Adrenal gland (tissue), 12 donors: ENCODE data around the gene CNTN4. TPM values are rescaled to one million over a fixed set of nuclear protein-coding genes. Genes with fewer than 3 reads are reported as not detected.

Source experiments
- DNase-seq, 7 donors: peaks; one replicate each; pipeline ENCODE4 v3.0.0-alpha.2; 2019 to 2020
- H3K27ac ChIP-seq, 5 donors: fragments of 200-600 bp; sonication (generic) in 4 of 5; 1 replicate in 3 of 5; 2 replicates in 2 of 5; pipeline versions ENCODE4 v1.5.1 to v1.8.0; 2016 to 2020; ENCODE audit warnings: mild to moderate bottlenecking in 1 of 5
- H3K27me3 ChIP-seq: fragments of 200-600 bp; 2 replicates; pipeline ENCODE4 v1.8.0; 2021
- H3K36me3 ChIP-seq, 2 donors: fragments of 200-600 bp; replicated peaks in 1 of 2; 1 replicate in 1 of 2; 2 replicates in 1 of 2; pipeline versions ENCODE4 v1.5.1 to v1.8.0; 2018 to 2022
- H3K4me1 ChIP-seq, 2 donors: fragments of 200-600 bp; replicated peaks in 1 of 2; 1 replicate in 1 of 2; 2 replicates in 1 of 2; pipeline versions ENCODE4 v1.5.1 to v1.8.0; 2018 to 2021
- H3K4me3 ChIP-seq, 4 donors: fragments of 200-600 bp; sonication (generic) in 3 of 4; one replicate each; pipeline ENCODE4 v1.5.1; 2016 to 2018
- H3K9me3 ChIP-seq, 3 donors: fragments of 200-600 bp; sonication (generic) in 1 of 3; replicated peaks in 1 of 3; 1 replicate in 2 of 3; 2 replicates in 1 of 3; pipeline versions ENCODE4 v1.5.1 to v1.8.0; 2016 to 2021
- CTCF ChIP-seq, 6 experiments: fragments of 450-650 bp in 4 of 6; fragments of 200-600 bp in 2 of 6; sonication (generic) in 1 of 6; IDR thresholded peaks; 1 replicate in 5 of 6; 2 replicates in 1 of 6; pipeline versions ENCODE4 v1.5.1 to v1.8.0; 2016 to 2021; ENCODE audit warnings: antibody characterized with exemption in 6 of 6, mild to moderate bottlenecking in 2 of 6, moderate library complexity in 1 of 6
- POLR2A ChIP-seq, 2 donors: fragments of 450-650 bp; IDR thresholded peaks; one replicate each; pipeline ENCODE4 v1.6.1; 2017; ENCODE audit warnings: antibody characterized with exemption in 2 of 2, mild to moderate bottlenecking in 2 of 2, moderate library complexity in 1 of 2
- WGBS, 4 donors: extraction: QIAGEN DNeasy Blood & Tissue Kit in 2 of 4; methylation state at CpG; one replicate each; pipeline versions ENCODE4 v1.1.5 to v1.1.7; 2013 to 2017; 5-methylcytosine and 5-hydroxymethylcytosine counted together
- intact Hi-C, 2 donors: fragments of 100-400 bp; cut with DNase I; formaldehyde crosslinking; loops; one replicate each; pipeline versions ENCODE4 v1.14.1 to v1.15.0; 2022 to 2023
- polyA plus RNA-seq, 3 donors: library from polyadenylated mRNA; stranded (reverse); fragments of 200-250 nt in 2 of 3; fragments of 350-450 nt in 1 of 3; fragmentation: Illumina TruSeq in 1 of 3; extraction: RNeasy Lipid Tissue Mini Kit (QIAGEN cat#74804) in 1 of 3; gene quantifications; one replicate each; pipeline ENCODE4 v1.2.3, GENCODE V29; 2013 to 2014
- total RNA-seq, 9 donors: library from RNA; depleted of rRNA in 4 of 9; stranded (reverse); fragments of >200 nt in 4 of 9; fragments of 120-200 nt in 1 of 9; fragmentation: NEBNext Ultra II Directional in 1 of 9; extraction: Animal tissue kit (Norgen Biotek cat#: 25700) in 1 of 9; gene quantifications; one replicate each; pipeline versions ENCODE4 v1.1.0 to v1.2.4, GENCODE V29; 2013 to 2023
- donor health status: healthy with polysubstance abuse.
- donor health status: Bipolar disorder and iron deficiency.
- donor health status: DM: yes; HTN: yes; CAD: no.
- donor health status: DM: no; HTN: no; CAD: no.
- donor health status: DM: no; HTN: no; CAD: no.
- donor health status: DM: yes; HTN: yes; CAD: no.

Gene CNTN4
- total and polyA plus RNA-seq, 12 donors = 0.17 to 9.2 (median 1.6) TPM

- Histone ChIP-seq H3K9me3 (no peaks in the 10 kb centered on the region), H3K27me3 (no peaks in the 10 kb centered on the region), H3K27ac (no peak overlapping the region), H3K4me3 (no peak overlapping the region), H3K36me3 (no peaks in the 10 kb centered on the region), H3K4me1 (no peaks in the 10 kb centered on the region)
- WGBS, 4 donors = 53 to 64% (median 57%) methylated on average over 5 of the region's 5 CpGs
- intact Hi-C loops = no loop called here
- no peak for DNase-seq
- no peak for TF ChIP-seq CTCF (IDR thresholded peaks at IDR 0.05)
- TF ChIP-seq POLR2A (IDR thresholded peaks at IDR 0.05) = no peak
Measured at GRCh38 chr3:2714834-2715233, 616.2 kb downstream of the CNTN4 start.

- Histone ChIP-seq H3K9me3 (no peaks in the 10 kb centered on the region), H3K4me3 (no peak overlapping the region), H3K27me3 (no peaks in the 10 kb centered on the region), H3K27ac (no peak overlapping the region), H3K36me3 (no peaks in the 10 kb centered on the region), H3K4me1 (no peaks in the 10 kb centered on the region)
- no peak for DNase-seq
- intact Hi-C loops = no loop called here
- TF ChIP-seq CTCF (IDR thresholded peaks at IDR 0.05) (no peak), POLR2A (IDR thresholded peaks at IDR 0.05) (no peak)
- 37 to 59% (median 47%) methylated on average over 3 of the region's 3 CpGs for WGBS, 4 donors
Measured at GRCh38 chr3:2727101-2727500, 628.4 kb downstream of the CNTN4 start.

GRCh38 chr3:2727610-2728318 lies 629.1 kb downstream of the CNTN4 start:
- 49 to 50% (median 49%) methylated on average over 8 of the region's 8 CpGs for WGBS, 4 donors
- Histone ChIP-seq H3K4me1 (no peaks in the 10 kb centered on the region), H3K27ac (no peak overlapping the region), H3K27me3 (no peaks in the 10 kb centered on the region), H3K9me3 (no peaks in the 10 kb centered on the region), H3K4me3 (no peak overlapping the region), H3K36me3 (no peaks in the 10 kb centered on the region)
- intact Hi-C loops = no loop called here
- DNase-seq = no peak
- TF ChIP-seq POLR2A (IDR thresholded peaks at IDR 0.05) (no peak), CTCF (IDR thresholded peaks at IDR 0.05) (no peak)

- DNase-seq = no peak
- Histone ChIP-seq H3K36me3 (no peaks in the 10 kb centered on the region), H3K4me1 (no peaks in the 10 kb centered on the region), H3K27me3 (no peaks in the 10 kb centered on the region), H3K27ac (no peak overlapping the region), H3K4me3 (no peak overlapping the region), H3K9me3 (no peaks in the 10 kb centered on the region)
- intact Hi-C loops = no loop called here
- no peak for TF ChIP-seq POLR2A (IDR thresholded peaks at IDR 0.05)
- WGBS, 4 donors = 61 to 67% (median 64%) methylated on average over 2 of the region's 2 CpGs
Measured at GRCh38 chr3:2731843-2732242, 633.2 kb downstream of the CNTN4 start.

GRCh38 chr3:2735392-2735894 lies 636.8 kb downstream of the CNTN4 start:
- DNase-seq = no peak
- H3K36me3 ChIP-seq = no peaks in the 10 kb centered on the region
- WGBS, 4 donors = 67 to 72% (median 69%) methylated on average over 7 of the region's 7 CpGs
- intact Hi-C loops = no loop called here
- no peak overlapping the region for H3K4me3 ChIP-seq
- H3K27ac ChIP-seq = no peak overlapping the region
- no peaks in the 10 kb centered on the region for H3K9me3 ChIP-seq
- TF ChIP-seq CTCF (IDR thresholded peaks at IDR 0.05) (no peak), POLR2A (IDR thresholded peaks at IDR 0.05) (no peak)
- no peaks in the 10 kb centered on the region for H3K4me1 ChIP-seq
- H3K27me3 ChIP-seq = no peaks in the 10 kb centered on the region
